Measurements from ENCODE around the gene KLRG1.

GRCh38 chr12:9034095-9034494 is 44.7 kb downstream of the KLRG1 start:
- TF ChIP-seq POLR2A (IDR thresholded peaks at IDR 0.05; ENCODE audit: low read length) (no peak), GATA1 (IDR thresholded peaks at IDR 0.05; ENCODE audit: low read depth, low read length) (no peak)

All from erythroblast (primary cell).